Activated naive CD8-positive, alpha-beta T cell (primary cell): Measurements from ENCODE around the gene LDB3.

ENCODE experiments used
- H3K27ac Mint-ChIP-seq: one replicate; pipeline ENCODE4 v1.8.0; 2021; ENCODE audit warnings: mixed read lengths
- H3K27me3 Mint-ChIP-seq: one replicate; pipeline ENCODE4 v1.8.0; 2021; ENCODE audit warnings: mixed read lengths
- H3K36me3 Mint-ChIP-seq: one replicate; pipeline ENCODE4 v1.8.0; 2021; ENCODE audit warnings: mixed read lengths
- H3K4me1 Mint-ChIP-seq: one replicate; pipeline ENCODE4 v1.8.0; 2021; ENCODE audit warnings: low read depth, mixed read lengths
- H3K4me3 Mint-ChIP-seq: one replicate; pipeline ENCODE4 v1.8.0; 2021; ENCODE audit warnings: mild to moderate bottlenecking, mixed read lengths
- H3K9me3 Mint-ChIP-seq: one replicate; pipeline ENCODE4 v1.8.0; 2021; ENCODE audit warnings: low read depth, mixed read lengths

Gene LDB3

DNA sequence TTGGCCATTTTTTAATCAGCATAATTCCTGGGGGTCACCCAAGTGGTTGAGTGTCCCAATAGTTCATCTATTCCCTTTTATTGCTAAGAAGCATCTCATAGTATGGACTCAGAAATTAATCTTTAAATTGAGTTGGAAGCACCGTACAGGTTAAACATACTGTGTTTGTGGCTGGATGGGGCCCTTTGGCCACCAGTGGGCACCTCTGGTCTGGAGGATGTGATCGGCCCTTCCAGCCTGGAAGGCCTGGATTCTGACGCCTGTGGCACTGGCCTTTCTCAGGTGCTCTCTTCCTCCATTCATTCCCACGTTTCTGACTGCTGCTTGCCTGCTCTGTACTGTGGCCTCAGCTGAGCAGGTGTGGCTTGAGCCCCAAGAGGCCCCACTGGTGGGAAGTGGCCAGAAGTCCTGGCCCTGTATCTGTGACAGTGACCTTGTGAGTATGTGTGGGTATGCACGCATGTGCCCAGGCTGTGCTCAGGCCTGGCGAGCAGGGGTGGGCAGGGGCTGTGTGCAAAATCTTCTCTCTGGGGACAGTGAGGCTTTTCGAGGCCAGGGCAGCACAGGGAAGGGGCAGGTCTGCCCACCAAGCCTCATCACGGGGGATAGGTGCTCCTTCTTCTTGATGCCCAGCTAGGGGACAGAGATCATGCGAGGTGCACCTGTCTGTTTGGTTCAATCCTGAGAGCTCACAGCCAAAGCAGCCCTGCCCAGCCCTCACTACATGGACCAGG lies 30.1 kb downstream of the LDB3 start:
- no peaks in the 10 kb centered on the region for H3K4me1 Mint-ChIP-seq
- H3K27me3 Mint-ChIP-seq: no peaks in the 10 kb centered on the region
- no peak overlapping the region for H3K27ac Mint-ChIP-seq
- no peaks in the 10 kb centered on the region for H3K36me3 Mint-ChIP-seq
- H3K4me3 Mint-ChIP-seq: no peak overlapping the region
- no peaks in the 10 kb centered on the region for H3K9me3 Mint-ChIP-seq

DNA sequence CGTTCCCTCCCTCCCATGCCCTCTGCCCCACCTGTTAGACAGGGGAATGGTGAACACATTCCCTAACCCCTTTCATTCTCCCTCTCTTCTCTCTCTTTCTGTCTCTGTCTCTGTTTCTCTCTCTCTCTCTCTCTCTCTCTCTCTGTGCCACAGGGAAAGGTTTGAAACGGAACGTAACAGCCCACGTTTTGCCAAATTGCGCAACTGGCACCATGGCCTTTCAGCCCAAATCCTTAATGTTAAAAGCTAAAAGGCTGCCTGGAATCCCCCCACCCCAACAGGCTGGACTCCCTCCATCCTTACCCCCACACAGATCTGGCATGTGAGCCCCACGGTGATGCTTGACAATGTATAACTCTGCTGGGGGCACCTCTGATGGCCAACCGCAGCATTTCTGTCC lies 30.8 kb downstream of the LDB3 start:
- no peaks in the 10 kb centered on the region for H3K27me3 Mint-ChIP-seq
- H3K9me3 Mint-ChIP-seq: no peaks in the 10 kb centered on the region
- no peak overlapping the region for H3K27ac Mint-ChIP-seq
- H3K36me3 Mint-ChIP-seq: no peaks in the 10 kb centered on the region
- H3K4me3 Mint-ChIP-seq: no peak overlapping the region
- no peaks in the 10 kb centered on the region for H3K4me1 Mint-ChIP-seq

DNA sequence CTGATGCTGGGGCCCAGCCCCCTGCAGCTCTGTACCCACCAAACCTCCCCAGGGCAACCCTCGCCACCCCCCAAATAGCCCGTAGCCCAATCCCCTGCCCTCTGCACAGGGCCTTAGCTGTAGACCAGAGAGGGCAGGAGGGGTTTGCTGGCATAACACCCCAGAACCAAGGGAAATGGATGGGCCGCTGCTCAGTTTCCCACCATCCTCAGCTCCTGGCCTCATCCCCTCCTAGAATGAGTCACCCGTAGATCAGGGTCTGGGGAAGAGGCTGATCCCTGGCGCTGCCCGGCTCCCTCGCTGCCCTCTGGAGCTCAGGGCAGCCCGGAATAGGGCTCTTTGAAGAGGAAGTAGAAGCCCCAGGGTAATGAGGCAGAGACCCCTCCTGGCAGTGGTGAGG lies 31.2 kb downstream of the LDB3 start:
- H3K36me3 Mint-ChIP-seq: no peaks in the 10 kb centered on the region
- no peaks in the 10 kb centered on the region for H3K27me3 Mint-ChIP-seq
- H3K4me3 Mint-ChIP-seq: no peak overlapping the region
- H3K27ac Mint-ChIP-seq: no peak overlapping the region
- H3K9me3 Mint-ChIP-seq: no peaks in the 10 kb centered on the region
- no peaks in the 10 kb centered on the region for H3K4me1 Mint-ChIP-seq

DNA sequence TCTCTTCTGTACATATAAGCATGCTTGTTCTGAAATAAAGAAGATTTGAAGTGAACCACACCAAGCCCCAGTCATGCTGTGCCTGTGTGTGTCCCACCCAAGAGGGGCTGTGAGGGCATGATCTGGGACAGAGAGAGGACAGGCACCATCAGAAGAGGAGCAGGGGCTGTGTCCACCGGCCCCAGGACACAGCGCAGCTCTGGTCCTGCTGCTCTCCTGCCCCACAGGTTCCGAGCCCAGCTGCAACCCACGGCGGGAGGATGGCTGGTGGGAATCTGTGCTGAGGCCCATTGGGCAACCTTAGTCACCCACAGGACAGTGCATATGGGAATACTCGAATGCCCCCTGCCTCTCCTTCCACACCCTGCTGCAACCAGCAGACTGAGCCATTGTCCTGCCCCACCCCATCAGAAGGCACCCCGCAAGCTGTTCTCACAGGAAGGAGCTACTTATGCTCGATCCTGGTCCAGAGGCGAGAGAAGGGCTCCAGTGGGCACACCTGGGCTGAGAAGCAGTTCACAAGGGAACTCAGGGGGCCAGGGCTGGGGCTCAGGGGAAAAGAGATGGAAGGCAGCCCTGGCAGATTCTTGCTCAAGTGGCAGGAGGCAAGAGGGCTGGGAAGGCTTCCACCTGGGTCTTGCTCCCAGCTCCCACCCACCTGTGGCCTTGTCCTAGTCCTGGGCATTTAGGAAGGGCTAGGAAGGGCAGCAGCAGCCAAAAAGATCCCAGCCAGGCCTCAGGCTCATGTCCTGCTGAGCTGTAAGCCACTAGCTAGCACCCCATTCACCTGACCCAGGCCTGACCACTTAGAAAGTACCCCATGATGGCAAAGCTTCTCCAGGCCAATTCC lies 31.9 kb downstream of the LDB3 start:
- Mint-ChIP-seq H3K4me1 (no peaks in the 10 kb centered on the region), H3K27ac (no peak overlapping the region), H3K4me3 (no peak overlapping the region), H3K27me3 (no peaks in the 10 kb centered on the region), H3K9me3 (no peaks in the 10 kb centered on the region), H3K36me3 (no peaks in the 10 kb centered on the region)

DNA sequence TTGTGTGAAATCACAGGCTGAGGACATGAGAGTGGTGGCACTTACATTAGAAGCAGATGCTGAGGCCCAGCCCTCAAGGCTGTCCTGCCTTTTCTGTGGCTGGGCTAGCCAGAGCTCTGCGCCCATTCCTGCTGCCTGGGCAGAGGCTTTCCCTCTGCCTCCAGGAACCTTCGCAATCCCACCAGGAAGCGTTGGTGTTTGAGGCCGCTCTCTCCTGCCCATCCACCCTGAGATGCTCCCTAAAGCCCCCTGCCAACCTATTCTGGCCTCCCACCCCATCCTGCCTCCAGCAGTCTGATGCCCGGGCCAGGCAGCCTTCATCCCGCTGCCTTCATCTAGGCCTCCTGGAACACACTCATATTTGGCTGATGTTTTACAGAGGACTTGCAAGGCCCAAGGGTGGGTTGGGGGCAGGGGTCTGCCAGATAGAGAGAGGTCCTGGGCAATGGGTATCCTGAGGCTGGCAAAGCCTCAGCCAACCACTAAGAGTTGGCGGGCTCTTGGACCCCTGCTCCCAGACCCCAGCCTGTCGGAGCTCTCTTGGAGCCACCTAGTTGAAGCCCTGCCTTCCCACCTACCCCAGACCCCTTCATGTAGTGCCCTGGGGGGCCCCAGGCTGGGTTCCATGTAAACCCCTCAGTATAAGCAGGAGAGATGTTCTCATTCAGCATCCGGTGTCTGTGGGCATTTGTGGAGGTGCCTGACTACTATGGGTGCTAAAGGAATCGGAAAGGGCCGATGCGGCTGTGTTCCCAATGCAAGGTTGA lies 32.7 kb downstream of the LDB3 start:
- no peaks in the 10 kb centered on the region for H3K4me1 Mint-ChIP-seq
- H3K27me3 Mint-ChIP-seq: no peaks in the 10 kb centered on the region
- no peaks in the 10 kb centered on the region for H3K36me3 Mint-ChIP-seq
- no peak overlapping the region for H3K4me3 Mint-ChIP-seq
- no peaks in the 10 kb centered on the region for H3K9me3 Mint-ChIP-seq
- H3K27ac Mint-ChIP-seq: no peak overlapping the region

DNA sequence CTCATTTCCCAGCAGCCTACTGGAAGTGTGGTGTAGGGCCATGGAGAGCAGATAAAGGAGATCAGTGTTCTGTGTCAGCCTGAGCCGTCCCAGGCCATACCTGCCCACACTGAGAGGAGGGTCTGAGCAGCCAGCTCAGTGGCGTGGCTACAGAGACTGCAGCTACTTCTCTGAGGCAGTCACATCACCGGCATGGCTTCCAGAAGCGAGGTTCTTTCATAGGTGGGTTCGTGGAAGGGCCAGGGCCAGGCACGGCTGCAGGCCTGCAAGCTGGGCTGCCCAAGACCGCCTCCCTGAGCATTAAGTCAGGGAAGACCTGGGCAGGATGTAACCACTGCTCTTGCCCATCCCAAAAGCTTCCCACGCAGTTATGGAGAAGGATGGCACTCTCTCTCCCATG lies 34.9 kb downstream of the LDB3 start:
- no peak overlapping the region for H3K4me3 Mint-ChIP-seq
- H3K9me3 Mint-ChIP-seq: no peaks in the 10 kb centered on the region
- H3K4me1 Mint-ChIP-seq: no peaks in the 10 kb centered on the region
- no peaks in the 10 kb centered on the region for H3K36me3 Mint-ChIP-seq
- no peaks in the 10 kb centered on the region for H3K27me3 Mint-ChIP-seq
- no peak overlapping the region for H3K27ac Mint-ChIP-seq

DNA sequence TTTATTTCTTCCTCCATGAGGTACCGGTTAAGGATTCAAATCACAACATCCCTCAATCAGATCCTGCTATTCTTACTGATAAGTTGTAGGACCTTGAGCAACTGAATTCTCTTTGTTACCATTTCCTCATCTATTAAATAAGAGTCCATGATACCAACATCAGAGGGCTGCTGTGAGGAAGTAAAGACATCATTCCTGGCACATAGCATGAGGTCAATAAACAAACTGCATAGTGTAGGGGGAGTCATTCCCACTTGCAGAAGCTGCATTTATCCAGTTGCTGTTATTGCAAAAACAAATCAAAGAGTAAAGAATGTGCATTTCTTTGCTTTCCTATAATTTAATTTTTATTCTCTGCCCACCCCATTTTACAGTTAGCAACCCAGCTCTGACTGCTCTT lies 36.8 kb downstream of the LDB3 start:
- Mint-ChIP-seq H3K9me3 (no peaks in the 10 kb centered on the region), H3K27ac (no peak overlapping the region), H3K4me1 (no peaks in the 10 kb centered on the region)

DNA sequence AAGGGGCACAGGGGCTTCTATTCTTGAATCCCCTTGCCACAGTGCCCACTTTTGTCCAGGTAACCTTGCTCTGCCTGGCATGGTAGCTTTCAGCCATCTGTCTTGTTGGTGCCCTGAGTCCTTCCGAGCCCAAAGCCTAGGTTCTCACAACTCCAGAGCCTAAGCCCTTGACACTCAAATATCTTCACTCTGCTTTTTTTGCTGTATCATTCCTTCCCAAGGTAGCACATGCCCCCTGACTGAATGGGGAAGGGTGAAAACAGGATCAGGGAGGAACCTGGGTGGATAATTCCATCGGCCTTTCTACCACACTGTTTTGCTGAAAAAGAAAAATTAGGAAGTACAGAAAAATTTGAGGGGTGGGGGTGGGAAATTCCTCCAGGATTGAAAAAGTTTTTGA lies 37.6 kb downstream of the LDB3 start:
- no peaks in the 10 kb centered on the region for H3K9me3 Mint-ChIP-seq
- peaks cover 5% of the 10 kb centered on the region for H3K4me1 Mint-ChIP-seq
- no peak overlapping the region for H3K27ac Mint-ChIP-seq
- H3K27me3 Mint-ChIP-seq: no peaks in the 10 kb centered on the region
- no peak overlapping the region for H3K4me3 Mint-ChIP-seq
- H3K36me3 Mint-ChIP-seq: no peaks in the 10 kb centered on the region

More for the DNA sequence above, 36.8 kb downstream of the LDB3 start:
- Mint-ChIP-seq H3K4me3 (no peak overlapping the region), H3K36me3 (no peaks in the 10 kb centered on the region), H3K27me3 (no peaks in the 10 kb centered on the region)

DNA sequence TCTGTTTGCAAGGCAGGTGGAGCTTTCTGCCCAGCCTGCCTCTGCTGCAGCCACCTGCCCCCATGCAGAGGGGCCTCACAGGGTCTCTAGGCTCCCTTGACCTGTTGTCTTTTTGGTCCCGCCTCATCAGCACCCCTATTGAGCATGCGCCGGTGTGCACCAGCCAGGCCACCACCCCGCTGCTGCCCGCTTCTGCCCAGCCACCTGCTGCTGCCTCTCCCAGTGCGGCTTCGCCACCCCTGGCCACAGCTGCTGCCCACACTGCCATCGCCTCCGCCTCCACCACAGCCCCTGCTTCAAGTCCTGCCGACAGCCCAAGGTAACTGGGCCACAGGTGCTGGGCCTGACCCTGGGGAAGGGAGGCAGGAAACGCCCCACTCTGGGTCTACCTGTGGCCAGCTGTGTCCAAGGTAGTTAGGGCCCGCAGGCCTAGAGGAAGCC lies 38.1 kb downstream of the LDB3 start:
- Mint-ChIP-seq H3K36me3 (no peaks in the 10 kb centered on the region), H3K4me3 (no peak overlapping the region), H3K4me1 (peaks cover 6% of the 10 kb centered on the region), H3K27me3 (no peaks in the 10 kb centered on the region), H3K9me3 (no peaks in the 10 kb centered on the region), H3K27ac (no peak overlapping the region)

DNA sequence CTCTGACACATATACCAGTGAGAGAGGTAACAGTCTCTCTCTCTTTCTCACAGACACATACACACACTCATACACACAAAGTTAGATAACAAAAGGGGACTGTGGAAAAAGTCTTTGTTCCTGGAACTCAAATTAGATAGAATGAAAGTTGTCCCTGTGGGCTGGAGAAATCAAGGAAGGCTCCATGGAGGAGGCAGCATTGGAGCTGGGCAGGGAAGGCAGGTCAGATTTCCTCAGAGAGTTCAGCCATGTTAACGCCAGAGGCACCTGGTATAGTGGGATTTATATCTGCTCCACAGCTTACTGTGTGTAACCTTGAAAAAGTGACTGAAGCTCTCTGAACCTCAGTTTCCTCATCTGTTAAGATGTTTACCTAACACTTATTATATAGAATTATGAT lies 38.7 kb downstream of the LDB3 start:
- Mint-ChIP-seq H3K27ac (no peak overlapping the region), H3K36me3 (no peaks in the 10 kb centered on the region), H3K4me1 (peaks cover 6% of the 10 kb centered on the region), H3K4me3 (no peak overlapping the region), H3K9me3 (no peaks in the 10 kb centered on the region), H3K27me3 (no peaks in the 10 kb centered on the region)

DNA sequence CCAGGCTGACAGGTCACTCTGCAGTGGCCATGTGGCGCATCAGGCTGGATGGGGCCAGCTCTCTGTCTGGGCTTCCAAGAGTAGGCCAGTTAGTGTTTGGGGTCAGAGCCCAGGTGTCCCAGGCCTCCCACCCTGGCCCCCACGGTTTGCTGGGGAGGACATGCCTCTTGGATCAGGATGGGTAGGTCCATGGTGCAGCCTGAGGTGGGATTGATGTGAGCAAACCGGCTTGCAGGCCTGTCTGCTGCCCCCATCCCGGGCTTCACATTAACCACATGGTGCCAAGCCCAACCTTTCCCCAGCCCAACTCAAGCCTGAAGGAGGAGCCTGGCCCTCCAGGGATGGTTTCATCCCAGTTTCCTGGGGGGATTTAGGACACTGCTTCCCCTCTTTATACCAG lies 39.2 kb downstream of the LDB3 start:
- no peak overlapping the region for H3K27ac Mint-ChIP-seq
- no peaks in the 10 kb centered on the region for H3K9me3 Mint-ChIP-seq
- H3K36me3 Mint-ChIP-seq: no peaks in the 10 kb centered on the region

DNA sequence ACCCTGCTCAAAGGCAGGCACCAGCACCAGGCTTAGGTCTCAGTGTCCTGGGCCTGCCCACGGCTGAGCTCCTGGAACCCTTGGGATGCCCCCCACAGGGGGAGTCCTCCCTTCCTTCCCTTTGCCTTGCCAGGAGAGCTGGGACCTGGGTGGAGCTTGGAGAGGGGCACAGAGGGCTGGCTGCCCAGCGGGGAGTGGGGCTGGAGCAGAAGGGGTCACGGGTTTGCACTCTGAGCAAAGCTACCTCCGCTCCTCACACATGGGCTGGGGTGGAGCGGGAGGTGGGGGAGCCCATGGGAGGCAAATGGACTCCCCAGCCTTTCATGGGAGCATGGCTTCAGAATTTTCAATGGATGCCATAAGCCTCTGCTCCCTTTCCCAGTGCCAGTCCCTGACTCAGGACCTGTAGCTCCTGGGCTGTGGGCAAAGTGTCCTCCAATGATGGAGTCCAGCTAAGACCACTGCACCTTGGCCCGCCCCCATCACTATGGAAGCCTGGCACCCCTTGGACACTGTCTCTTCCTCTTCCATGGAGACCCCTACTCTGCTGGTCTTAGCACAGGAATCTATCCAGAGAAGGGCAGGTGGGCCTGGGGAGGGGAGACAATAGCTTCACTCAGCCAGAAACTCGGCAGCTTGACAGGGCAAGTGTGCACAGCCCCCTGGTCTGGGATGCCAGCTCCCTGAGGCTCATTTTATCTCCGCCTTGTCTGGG lies 39.9 kb downstream of the LDB3 start:
- Mint-ChIP-seq H3K27me3 (no peaks in the 10 kb centered on the region), H3K9me3 (no peaks in the 10 kb centered on the region), H3K36me3 (no peaks in the 10 kb centered on the region), H3K4me3 (no peak overlapping the region), H3K4me1 (peaks cover 8% of the 10 kb centered on the region), H3K27ac (no peak overlapping the region)

More for the DNA sequence above, 39.2 kb downstream of the LDB3 start:
- H3K4me3 Mint-ChIP-seq: no peak overlapping the region
- no peaks in the 10 kb centered on the region for H3K27me3 Mint-ChIP-seq
- peaks cover 8% of the 10 kb centered on the region for H3K4me1 Mint-ChIP-seq

DNA sequence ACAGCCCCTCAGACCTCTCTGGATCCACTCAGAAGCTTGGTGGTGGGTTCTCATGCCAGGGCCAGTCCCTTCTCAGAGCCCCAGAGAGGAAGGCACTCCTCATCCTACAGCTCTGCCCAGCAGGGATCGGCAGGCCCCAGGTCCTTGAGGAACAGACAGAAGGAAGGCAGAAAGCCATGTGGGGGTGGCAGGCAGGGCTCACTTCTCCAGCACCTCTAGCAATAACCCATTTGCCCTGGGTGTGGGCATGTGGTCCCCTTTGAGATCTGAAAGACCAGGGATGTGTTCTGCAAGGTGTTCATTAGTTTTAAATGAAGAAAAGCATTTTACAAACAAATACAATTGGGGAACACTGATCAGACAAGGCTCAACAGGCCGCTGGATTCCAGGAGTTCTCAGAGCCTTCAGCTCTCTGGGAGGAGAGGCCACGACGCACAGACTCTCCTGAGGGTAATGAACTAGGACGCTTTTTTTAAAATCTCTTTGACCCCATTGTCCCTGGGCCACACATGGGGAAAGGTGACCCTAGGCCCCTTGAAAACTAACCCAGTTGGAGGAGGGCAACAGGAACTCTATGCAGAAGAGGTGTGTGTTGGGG lies 40.6 kb downstream of the LDB3 start:
- Mint-ChIP-seq H3K36me3 (no peaks in the 10 kb centered on the region), H3K4me1 (peaks cover 8% of the 10 kb centered on the region), H3K9me3 (no peaks in the 10 kb centered on the region), H3K27ac (no peak overlapping the region), H3K4me3 (no peak overlapping the region), H3K27me3 (no peaks in the 10 kb centered on the region)

DNA sequence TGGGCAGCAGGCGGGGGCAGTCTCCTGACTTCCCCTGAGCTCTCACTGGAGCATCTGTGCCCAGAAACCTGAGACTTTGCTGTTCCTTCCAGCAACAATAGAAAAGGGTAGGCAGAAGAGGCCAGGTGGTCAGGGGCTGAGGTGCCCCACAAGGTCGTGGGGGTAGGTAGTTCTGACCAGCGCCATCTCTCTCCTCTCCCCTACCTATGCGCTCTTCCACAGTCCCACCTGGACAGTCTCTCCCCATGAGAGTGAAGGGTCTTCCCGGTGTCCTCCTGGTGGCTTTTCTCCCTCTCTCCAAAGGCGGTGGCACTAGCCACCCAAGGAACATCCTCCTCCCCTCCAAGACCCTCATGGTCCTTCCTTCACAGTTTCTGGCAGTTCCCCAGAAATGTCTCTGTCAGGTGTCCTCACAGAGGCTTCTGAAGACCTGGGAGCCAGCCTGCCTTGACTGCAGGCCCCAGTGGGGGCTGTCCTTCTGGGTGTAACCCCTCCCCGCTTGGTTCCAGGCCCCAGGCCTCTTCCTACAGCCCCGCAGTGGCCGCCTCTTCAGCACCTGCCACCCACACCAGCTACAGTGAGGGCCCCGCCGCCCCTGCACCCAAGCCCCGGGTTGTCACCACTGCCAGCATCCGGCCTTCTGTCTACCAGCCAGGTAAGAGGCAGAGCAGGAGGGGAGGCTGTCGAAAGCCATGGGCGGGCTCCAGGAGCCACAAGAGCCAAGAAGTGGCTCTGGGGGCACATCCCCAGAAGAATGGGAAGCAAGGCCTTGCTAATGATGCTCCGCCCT lies 41.3 kb downstream of the LDB3 start:
- Mint-ChIP-seq H3K4me1 (peaks cover 8% of the 10 kb centered on the region), H3K27ac (no peak overlapping the region), H3K4me3 (peak overlapping the region; percentile 91), H3K36me3 (no peaks in the 10 kb centered on the region), H3K27me3 (no peaks in the 10 kb centered on the region), H3K9me3 (no peaks in the 10 kb centered on the region)
